ENCODE measurements around the gene SPDYE2.
"Not testable (repeated sequence)": the region's sequence is repeated elsewhere in the genome, so short reads cannot be mapped to it uniquely, and the experiment has no call there.

SPDYE2 gene

GRCh38 chr7:102542083-102542482 is 8.9 kb upstream of the SPDYE2 start:
- not testable (repeated sequence) for DNase-seq

DNA sequence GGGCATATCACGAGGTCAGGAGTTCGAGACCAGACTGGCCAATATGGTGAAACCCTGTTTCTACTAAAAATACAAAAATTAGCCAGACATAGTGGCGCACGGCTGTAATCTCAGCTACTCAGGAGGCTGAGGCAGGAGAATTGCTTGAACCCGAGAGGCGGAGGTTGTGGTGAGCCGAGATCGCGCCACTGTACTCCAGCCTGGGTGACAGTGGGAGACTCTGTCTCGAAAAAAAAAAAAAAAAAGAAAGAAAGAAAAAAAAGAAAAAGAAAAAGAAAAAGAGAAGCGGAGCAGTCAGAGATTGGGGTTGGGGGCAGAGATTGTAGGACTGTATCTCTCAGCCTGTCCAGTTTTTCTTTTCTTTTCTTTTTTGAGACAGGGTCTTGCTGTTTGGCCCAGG is 8.3 kb upstream of the SPDYE2 start:
- DNase-seq = not testable (repeated sequence)

DNA sequence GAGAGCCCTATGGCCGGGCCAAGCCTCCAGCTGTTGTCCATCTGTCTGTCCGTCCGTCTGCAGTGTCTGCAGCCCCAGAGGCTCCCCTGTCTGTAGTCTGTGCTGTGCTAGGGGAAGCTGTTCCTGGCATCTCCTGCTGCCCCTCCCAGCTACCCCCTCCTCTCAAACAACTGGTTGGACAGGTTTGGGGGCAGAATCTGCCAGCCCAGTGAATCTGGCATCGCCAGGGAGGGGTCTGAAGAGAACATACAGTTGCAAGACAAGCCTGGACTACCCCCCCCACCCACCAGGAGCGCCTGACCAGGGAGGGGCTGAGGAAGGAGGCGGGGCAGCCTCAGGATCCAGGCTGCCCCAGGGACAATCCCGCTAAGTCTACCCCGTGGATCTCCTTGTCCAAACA is 7.4 kb upstream of the SPDYE2 start, which contains the start of gene UPK3BL2:
Gene UPK3BL2, minus strand, starts transcription at position 101 of the 400 bp plus-strand sequence. Its CDS starts 60 bp downstream, at position 41.
- DNase-seq = not testable (repeated sequence)

GRCh38 chr7:102544372-102544771 is 6.7 kb upstream of the SPDYE2 start:
- DNase-seq = not testable (repeated sequence)

GRCh38 chr7:102545288-102545687 is 5.7 kb upstream of the SPDYE2 start:
- not testable (repeated sequence) for DNase-seq

DNA sequence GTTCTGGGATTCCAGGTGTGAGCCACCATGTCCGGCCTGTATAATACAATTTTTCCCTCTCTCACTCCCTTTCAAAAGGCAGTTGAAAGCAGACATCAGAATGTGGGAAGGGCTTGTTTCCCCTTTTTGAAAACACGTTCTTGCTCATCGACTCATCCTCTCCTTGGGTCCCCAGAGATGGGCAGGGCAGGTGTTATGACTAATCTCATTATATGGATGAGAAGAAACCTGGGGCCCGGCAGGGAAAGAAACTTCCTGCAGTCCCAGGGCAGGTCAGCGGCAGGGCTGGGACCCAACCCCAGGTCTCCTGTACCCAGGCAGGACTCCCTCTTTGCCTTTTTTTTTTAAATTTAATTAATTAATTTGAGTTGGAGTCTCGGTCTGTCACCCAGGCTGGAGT is 4.7 kb upstream of the SPDYE2 start:
- not testable (repeated sequence) for DNase-seq

- DNase-seq = not testable (repeated sequence)
Measured at GRCh38 chr7:102568620-102569019, 17.6 kb downstream of the SPDYE2 start.

DNA sequence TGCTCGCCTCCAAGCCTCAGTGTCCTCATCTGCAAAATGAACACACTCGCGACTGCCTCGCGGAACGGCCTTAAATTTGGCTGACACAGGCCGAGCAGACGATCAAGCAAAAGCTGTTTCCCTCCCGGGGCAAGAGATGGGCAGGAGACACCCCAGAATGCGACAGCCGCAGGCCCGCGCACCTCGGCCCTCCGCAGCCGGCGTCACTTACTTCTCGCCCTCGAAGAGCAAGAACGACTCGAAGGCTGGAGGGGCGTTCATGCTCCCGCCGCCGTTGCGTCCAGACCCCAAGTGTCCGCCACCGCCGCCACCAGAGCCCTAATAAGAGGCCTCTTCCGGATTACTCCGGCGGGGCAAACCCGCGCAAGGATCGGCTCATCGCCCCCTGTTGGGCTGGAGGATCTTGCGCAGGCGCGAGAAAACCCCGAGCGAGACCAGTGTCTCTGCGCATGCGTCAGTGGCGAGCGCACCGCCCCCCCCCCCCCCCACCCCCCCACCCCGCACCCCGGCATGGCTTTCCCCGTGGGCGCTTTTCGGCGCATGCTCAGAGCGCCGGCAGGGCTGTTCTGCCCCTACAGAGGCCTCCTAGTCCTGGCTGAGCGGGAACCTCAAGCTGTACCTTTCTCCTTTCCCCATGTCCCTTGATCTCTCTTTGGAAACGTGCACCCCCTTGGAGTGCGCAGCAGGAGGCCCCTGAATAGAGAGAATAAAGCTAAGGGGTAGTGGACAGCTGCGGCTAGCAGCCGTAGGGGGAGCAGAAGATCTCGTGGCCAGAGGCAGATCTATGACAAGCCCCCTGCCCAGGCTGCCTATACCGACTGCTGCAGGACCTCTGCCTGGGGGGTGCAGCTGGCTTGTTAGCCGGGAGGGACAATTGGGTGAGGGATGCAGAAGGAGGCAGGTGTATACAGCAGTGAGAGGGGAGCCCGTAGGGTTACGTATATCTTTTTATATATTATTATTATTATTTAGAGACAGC is 21.5 kb downstream of the SPDYE2 start, which contains the start of gene POLR2J3:
Gene POLR2J3, minus strand, starts transcription at position 323 of the 979 bp plus-strand sequence. Its CDS starts 62 bp downstream, at position 261.
- not testable (repeated sequence) for DNase-seq

- DNase-seq = not testable (repeated sequence)
Measured at GRCh38 chr7:102574607-102575006, 23.6 kb downstream of the SPDYE2 start.

GRCh38 chr7:102576363-102576762 is 25.3 kb downstream of the SPDYE2 start:
- not testable (repeated sequence) for DNase-seq

DNA sequence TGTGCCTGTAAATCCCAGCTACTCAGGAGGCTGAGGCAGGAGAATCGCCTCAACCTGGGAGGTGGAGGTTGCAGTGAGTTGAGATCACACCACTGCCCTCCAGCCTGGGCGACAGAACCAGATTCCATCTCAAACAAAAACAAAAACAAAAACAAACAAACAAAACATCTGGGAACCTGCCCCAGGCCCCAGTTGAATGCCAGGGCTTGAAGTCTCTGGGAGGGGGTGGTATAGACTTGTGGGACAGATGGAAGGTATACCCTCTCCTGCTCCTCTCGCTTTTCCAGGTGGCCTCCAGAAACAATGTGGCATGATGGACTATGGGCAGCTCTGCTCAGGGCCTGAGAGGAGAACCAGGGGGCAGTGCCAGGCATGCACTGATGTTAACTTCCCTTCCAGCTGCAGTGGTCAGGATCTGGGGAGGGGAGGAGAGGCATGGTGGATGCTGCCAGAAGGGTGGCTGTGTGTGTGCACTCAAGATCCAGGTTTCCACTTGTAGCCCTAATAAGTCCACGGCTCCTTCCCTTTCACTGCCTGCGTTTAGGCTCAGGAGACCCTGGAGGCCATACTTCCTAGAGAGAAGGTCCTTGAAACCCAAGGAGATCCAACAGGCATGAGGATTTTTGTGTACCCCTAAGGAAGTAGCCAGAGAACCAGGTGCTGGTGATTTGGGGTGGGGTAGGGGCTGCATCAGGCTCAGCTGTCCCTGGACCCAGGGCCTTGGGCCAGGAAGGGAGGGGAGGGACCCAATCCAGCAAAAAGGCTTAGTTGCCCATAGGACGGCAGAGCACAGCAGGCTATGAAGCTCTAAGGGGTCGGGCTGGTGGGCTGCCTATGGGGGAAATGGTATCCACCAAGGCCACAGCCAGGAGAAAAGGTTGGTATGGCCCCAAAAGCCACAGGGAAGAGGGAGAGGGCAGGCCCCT is 26.6 kb downstream of the SPDYE2 start:
- not testable (repeated sequence) for DNase-seq

DNA sequence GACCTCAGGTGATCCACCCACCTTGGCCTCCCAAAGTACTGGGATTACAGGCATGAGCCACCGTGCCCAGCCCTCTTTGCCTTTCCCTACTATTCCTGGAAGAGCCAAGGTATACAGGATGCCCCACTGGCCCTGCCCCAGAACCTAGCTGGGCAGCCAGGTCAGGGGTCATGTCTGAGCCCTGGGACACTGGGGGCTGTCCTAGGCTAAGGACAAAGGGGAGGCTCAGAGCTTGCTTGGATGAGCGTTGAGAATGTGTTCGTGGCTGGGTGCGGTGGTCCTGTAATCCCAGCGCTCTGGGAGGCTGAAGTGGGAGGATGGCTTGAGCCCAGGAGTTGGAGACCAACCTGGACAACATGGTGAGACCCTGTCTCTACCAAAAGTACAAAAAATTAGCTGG is 27.5 kb downstream of the SPDYE2 start:
- DNase-seq = not testable (repeated sequence)

DNA sequence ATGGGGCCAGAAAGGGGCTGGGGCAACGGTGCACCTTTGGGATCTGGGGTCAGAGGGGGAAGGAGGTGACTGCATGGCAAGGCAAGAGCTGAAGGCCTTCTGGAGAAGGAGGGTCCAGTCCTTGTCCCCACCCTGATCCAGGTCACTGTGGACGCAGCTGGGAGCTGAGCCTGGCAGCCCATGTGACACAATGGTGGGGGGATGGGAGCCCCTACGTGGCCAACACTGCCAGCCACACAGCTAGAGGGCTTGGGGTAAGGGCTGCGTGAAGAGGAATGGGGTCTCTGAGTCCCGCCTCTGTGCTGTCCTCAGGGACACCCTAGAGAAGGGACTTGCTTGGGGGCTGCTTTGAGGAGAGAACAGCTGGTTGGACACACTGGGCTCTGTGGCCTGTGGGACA is 30.7 kb downstream of the SPDYE2 start:
- DNase-seq = not testable (repeated sequence)

DNA sequence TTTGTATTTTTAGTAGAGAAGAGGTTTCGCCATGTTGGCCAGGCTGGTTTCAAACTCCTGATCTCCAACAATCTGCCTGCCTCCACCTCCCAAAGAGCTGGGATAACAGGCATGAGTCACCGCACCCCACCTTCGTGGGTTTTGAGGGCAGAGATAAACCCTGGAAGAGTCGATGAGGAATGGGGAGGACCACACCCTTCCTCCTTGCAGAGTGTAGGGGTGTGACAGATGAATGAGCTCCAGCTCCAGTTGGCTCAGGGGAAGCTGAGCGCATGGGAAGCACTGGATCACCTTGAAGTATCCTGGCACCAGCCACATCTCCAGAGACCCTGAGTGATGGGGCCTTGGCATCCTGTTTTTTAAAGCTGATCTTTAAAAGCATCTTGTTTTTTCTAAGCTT is 32.5 kb downstream of the SPDYE2 start:
- DNase-seq = not testable (repeated sequence)

DNA sequence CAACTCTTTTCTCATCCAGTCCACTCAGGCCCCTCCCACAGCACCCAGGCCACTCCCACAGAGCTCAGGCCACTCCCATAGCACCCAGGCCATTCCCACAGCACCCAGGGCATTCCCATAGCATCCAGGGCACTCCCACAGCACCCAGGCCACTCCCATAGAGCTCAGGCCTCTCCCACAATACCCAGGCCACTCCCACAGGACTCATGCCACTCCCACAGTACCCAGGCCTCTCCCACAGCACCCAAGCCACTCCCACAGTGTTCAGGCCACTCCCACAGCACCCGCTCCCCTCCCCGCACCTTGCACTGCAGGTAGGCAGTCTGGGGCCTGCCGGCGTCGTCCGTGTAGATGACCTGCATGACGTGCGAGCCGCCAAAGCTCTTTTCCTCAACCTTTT is 38.8 kb downstream of the SPDYE2 start:
- not testable (repeated sequence) for DNase-seq

- DNase-seq = not testable (repeated sequence)
Measured at GRCh38 chr7:102592477-102593019, 41.5 kb downstream of the SPDYE2 start.

DNA sequence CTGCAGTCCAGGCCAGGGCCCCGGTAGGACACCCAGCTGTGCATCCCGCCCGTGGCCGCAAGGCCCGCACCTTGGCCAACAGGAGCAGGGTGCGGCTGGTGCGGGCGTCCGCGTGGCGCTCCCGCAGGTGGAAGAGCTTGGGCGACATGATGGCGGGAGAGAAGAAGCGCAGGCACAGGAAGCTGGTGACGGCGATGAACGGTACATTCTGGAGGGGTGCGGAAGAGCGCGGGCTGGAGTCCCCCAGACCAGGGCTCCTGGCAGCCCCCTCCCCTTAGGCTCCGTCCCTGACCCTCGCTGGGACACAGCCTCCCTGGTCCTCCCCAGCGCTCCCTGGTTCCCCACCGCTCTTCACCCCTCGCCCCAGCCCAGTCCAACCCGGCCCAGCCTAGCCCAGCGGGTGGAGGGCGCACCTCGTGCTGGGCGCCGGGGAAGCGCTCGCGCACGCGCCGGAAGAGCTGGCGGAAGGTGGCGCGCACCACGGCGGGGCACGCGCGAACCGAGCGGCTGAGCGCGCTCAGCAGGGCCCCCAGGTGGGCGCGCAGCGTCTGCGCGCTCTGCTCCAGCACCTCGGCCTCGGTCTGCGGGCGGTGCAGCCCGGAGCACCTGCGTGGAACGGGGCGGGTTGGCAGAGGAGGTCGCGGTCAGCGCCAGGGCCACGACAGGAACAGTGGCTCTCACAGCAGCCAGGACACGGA is 42.8 kb downstream of the SPDYE2 start:
- not testable (repeated sequence) for DNase-seq

DNA sequence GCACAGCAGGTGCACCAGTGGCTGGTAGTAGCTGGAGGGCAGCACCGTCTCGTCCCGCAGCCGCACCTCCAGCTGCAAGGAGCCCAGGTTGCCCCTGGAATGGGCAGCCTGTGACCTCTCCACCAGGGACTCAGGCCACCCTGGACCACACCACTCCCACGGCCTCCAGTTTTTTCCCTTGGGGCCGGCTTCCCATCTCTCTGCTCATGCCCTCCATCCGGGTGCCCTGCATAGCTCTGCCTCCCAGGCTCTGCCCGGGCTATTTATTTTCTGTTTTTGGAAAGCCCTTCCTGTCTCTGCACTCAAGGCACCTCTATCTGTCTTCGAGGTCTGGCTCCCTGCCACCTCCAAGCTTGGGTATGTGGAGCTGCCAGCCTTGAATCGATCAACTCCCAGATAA is 45.0 kb downstream of the SPDYE2 start:
- not testable (repeated sequence) for DNase-seq

GRCh38 chr7:102599699-102600098 is 48.7 kb downstream of the SPDYE2 start:
- not testable (repeated sequence) for DNase-seq

GRCh38 chr7:102602317-102602716 is 51.3 kb downstream of the SPDYE2 start:
- not testable (repeated sequence) for DNase-seq

- not testable (repeated sequence) for DNase-seq
Measured at GRCh38 chr7:102604431-102605145, 53.6 kb downstream of the SPDYE2 start.

All from SHP77 (cell line).